ENCODE data around the gene FAM222A.

GRCh38 chr12:109810954-109811623 lies 97.5 kb downstream of the FAM222A start:
- TF ChIP-seq CHD1 (IDR thresholded peaks at IDR 0.05; ENCODE audit: low read depth, low read length) (no peak), HDAC6 (IDR thresholded peaks at IDR 0.05; ENCODE audit: low read depth, low read length) (no peak), POLR2A (IDR thresholded peaks at IDR 0.05; ENCODE audit: control extremely low read depth in 1 of 2, low read depth in 2 of 2, low read length in 2 of 2) (no peak), SP1 (IDR thresholded peaks at IDR 0.05; ENCODE audit: low read depth, low read length) (no peak), CBX5 (IDR thresholded peaks at IDR 0.05; ENCODE audit: low read depth, low read length) (no peak), BCL11A (IDR thresholded peaks at IDR 0.05; ENCODE audit: low read depth in 2 of 2, low read length in 2 of 2) (no peak), POLR2AphosphoS5 (IDR thresholded peaks at IDR 0.05; ENCODE audit: low read depth, low read length) (no peak), CEBPB (IDR thresholded peaks at IDR 0.05; ENCODE audit: low read depth, low read length) (no peak), RFX5 (IDR thresholded peaks at IDR 0.05; ENCODE audit: borderline replicate concordance, low read depth, low read length) (no peak), EZH2 (IDR thresholded peaks at IDR 0.05; ENCODE audit: low read depth, low read length, severe bottlenecking) (no peak), RNF2 (IDR thresholded peaks at IDR 0.05; ENCODE audit: borderline replicate concordance, low read depth, low read length, missing control alignments, poor library complexity, severe bottlenecking) (no peak), EP300 (IDR thresholded peaks at IDR 0.05; ENCODE audit: borderline replicate concordance in 1 of 2, low read depth in 2 of 2, low read length in 2 of 2) (no peak), TAF1 (IDR thresholded peaks at IDR 0.05; ENCODE audit: low read depth, low read length) (no peak)
- TF ChIP-seq, protein P1, sequence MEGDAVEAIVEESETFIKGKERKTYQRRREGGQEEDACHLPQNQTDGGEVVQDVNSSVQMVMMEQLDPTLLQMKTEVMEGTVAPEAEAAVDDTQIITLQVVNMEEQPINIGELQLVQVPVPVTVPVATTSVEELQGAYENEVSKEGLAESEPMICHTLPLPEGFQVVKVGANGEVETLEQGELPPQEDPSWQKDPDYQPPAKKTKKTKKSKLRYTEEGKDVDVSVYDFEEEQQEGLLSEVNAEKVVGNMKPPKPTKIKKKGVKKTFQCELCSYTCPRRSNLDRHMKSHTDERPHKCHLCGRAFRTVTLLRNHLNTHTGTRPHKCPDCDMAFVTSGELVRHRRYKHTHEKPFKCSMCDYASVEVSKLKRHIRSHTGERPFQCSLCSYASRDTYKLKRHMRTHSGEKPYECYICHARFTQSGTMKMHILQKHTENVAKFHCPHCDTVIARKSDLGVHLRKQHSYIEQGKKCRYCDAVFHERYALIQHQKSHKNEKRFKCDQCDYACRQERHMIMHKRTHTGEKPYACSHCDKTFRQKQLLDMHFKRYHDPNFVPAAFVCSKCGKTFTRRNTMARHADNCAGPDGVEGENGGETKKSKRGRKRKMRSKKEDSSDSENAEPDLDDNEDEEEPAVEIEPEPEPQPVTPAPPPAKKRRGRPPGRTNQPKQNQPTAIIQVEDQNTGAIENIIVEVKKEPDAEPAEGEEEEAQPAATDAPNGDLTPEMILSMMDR (IDR thresholded peaks at IDR 0.05; ENCODE audit: control extremely low read depth in 1 of 3, insufficient read depth in 1 of 3, low read depth in 1 of 3, low read length in 3 of 3): no peak
